GM21786 (cell line): ENCODE results near the gene MAGI1.
A peak's percentile ranks its signal among the peaks of the same experiment; 100 is the strongest.

Source experiments
- ATAC-seq: cut with Tn5 transposase; IDR thresholded peaks from one replicate; pipeline ENCODE4 v1.9.1; 2021; ENCODE audit not compliant: unreplicated experiment

The MAGI1 gene

GRCh38 chr3:65776494-65776893 lies 262.2 kb downstream of the MAGI1 start:
- ATAC-seq, result no peak

- no peak for ATAC-seq
These were observed 262.6 kb downstream of the MAGI1 start for GRCh38 chr3:65776081-65776480.

GRCh38 chr3:65772758-65773157 lies 266.0 kb downstream of the MAGI1 start:
- ATAC-seq, result no peak

GRCh38 chr3:65767551-65767950 lies 271.2 kb downstream of the MAGI1 start:
- no peak for ATAC-seq

- ATAC-seq, result no peak
These were observed 276.5 kb downstream of the MAGI1 start for GRCh38 chr3:65762235-65762580.

GRCh38 chr3:65761446-65762234 lies 277.1 kb downstream of the MAGI1 start:
- ATAC-seq, result no peak

GRCh38 chr3:65758876-65759598 lies 279.7 kb downstream of the MAGI1 start:
- no peak for ATAC-seq

- ATAC-seq, result no peak
These were observed 280.3 kb downstream of the MAGI1 start for GRCh38 chr3:65758438-65758837.

GRCh38 chr3:65752636-65753035 lies 286.1 kb downstream of the MAGI1 start:
- no peak for ATAC-seq

GRCh38 chr3:65751123-65751700 lies 287.5 kb downstream of the MAGI1 start:
- ATAC-seq, result no peak

GRCh38 chr3:65749066-65749465 lies 289.7 kb downstream of the MAGI1 start:
- ATAC-seq, result no peak

GRCh38 chr3:65748326-65748725 lies 290.4 kb downstream of the MAGI1 start:
- ATAC-seq, result no peak

GRCh38 chr3:65746848-65747247 lies 291.9 kb downstream of the MAGI1 start:
- ATAC-seq, result no peak

GRCh38 chr3:65745306-65745705 lies 293.4 kb downstream of the MAGI1 start:
- ATAC-seq, result no peak

- no peak for ATAC-seq
These were observed 295.8 kb downstream of the MAGI1 start for GRCh38 chr3:65742914-65743313.

- no peak for ATAC-seq
These were observed 297.2 kb downstream of the MAGI1 start for GRCh38 chr3:65741540-65741939.

- no peak for ATAC-seq
These were observed 298.7 kb downstream of the MAGI1 start for GRCh38 chr3:65739901-65740541.

- ATAC-seq, result no peak
These were observed 303.9 kb downstream of the MAGI1 start for GRCh38 chr3:65734792-65735191.

- ATAC-seq, result no peak
These were observed 304.3 kb downstream of the MAGI1 start for GRCh38 chr3:65734382-65734781.

GRCh38 chr3:65733459-65733858 lies 305.3 kb downstream of the MAGI1 start:
- ATAC-seq, result no peak

GRCh38 chr3:65732051-65732935 lies 306.4 kb downstream of the MAGI1 start:
- peak; percentile 97 for ATAC-seq
